GM23338 (cell line): ENCODE data around the gene PPP2R2B.

ENCODE experiments used
- CREB1 ChIP-seq: fragments of 250-450 bp; sonication (Bioruptor Pico); IDR thresholded peaks from 2 replicates; pipeline ENCODE4 v1.5.0; 2020; ENCODE audit warnings: low read depth, mild to moderate bottlenecking, moderate library complexity
- CTCF ChIP-seq, 2 experiments: fragments of 200-600 bp in 1 of 2; sonication (generic) in 1 of 2; conservative IDR thresholded peaks; 2 replicates each; pipeline versions ENCODE4 v1.5.1 to v1.6.1; 2016 to 2017; ENCODE audit warnings: antibody characterized with exemption in 2 of 2, low read depth in 2 of 2, mild to moderate bottlenecking in 2 of 2, moderate library complexity in 1 of 2
- EZH2 ChIP-seq: fragments of 200-600 bp; sonication (generic); IDR thresholded peaks from one replicate; pipeline ENCODE4 v1.8.0; 2017; ENCODE audit warnings: antibody characterized with exemption, mild to moderate bottlenecking, low read depth; ENCODE audit not compliant: unreplicated experiment
- POLR2AphosphoS5 ChIP-seq: IDR thresholded peaks from 2 replicates; pipeline ENCODE4 v1.6.1; 2016; ENCODE audit warnings: antibody characterized with exemption, low read depth
- TF ChIP-seq, protein P1 (sequence below): IDR thresholded peaks from one replicate; pipeline ENCODE4 v1.6.1; 2018; ENCODE audit warnings: antibody characterized with exemption; ENCODE audit not compliant: unreplicated experiment

DNA sequence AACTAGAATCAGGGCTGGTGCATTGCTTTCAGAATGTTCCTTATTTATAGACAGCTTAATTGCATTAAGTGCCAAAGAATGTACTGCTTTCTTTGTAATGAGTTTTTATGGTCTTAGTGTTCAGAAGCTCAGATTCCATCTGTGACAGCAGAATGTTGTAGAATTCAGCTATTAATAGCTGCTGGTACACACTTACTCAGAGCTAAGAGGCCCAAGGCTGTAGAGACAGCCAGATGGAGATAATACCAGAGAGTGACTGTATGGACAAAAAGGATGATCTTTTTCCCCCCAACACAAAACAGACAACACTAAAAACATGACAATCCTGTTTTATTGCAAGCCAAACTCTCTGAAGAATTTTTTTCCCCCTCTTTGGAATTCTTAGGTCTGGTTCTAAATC, 50.2 kb downstream of the PPP2R2B start:
- TF ChIP-seq CTCF (conservative IDR thresholded peaks at IDR 0.05; ENCODE audit: low read depth in 2 of 2) = no peak
- no peak for TF ChIP-seq POLR2AphosphoS5
- TF ChIP-seq, protein P1, sequence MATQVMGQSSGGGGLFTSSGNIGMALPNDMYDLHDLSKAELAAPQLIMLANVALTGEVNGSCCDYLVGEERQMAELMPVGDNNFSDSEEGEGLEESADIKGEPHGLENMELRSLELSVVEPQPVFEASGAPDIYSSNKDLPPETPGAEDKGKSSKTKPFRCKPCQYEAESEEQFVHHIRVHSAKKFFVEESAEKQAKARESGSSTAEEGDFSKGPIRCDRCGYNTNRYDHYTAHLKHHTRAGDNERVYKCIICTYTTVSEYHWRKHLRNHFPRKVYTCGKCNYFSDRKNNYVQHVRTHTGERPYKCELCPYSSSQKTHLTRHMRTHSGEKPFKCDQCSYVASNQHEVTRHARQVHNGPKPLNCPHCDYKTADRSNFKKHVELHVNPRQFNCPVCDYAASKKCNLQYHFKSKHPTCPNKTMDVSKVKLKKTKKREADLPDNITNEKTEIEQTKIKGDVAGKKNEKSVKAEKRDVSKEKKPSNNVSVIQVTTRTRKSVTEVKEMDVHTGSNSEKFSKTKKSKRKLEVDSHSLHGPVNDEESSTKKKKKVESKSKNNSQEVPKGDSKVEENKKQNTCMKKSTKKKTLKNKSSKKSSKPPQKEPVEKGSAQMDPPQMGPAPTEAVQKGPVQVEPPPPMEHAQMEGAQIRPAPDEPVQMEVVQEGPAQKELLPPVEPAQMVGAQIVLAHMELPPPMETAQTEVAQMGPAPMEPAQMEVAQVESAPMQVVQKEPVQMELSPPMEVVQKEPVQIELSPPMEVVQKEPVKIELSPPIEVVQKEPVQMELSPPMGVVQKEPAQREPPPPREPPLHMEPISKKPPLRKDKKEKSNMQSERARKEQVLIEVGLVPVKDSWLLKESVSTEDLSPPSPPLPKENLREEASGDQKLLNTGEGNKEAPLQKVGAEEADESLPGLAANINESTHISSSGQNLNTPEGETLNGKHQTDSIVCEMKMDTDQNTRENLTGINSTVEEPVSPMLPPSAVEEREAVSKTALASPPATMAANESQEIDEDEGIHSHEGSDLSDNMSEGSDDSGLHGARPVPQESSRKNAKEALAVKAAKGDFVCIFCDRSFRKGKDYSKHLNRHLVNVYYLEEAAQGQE = no peak
- no peak for TF ChIP-seq CREB1
- TF ChIP-seq EZH2 = no peak
